Raji (cell line): ENCODE data around the gene KLHL35.

Experiments used
- POLR2A ChIP-seq: IDR thresholded peaks from 2 replicates; pipeline ENCODE4 v1.6.1; 2011; ENCODE audit warnings: low read depth, low read length, control low read depth; ENCODE audit not compliant: insufficient read depth

Gene KLHL35

DNA sequence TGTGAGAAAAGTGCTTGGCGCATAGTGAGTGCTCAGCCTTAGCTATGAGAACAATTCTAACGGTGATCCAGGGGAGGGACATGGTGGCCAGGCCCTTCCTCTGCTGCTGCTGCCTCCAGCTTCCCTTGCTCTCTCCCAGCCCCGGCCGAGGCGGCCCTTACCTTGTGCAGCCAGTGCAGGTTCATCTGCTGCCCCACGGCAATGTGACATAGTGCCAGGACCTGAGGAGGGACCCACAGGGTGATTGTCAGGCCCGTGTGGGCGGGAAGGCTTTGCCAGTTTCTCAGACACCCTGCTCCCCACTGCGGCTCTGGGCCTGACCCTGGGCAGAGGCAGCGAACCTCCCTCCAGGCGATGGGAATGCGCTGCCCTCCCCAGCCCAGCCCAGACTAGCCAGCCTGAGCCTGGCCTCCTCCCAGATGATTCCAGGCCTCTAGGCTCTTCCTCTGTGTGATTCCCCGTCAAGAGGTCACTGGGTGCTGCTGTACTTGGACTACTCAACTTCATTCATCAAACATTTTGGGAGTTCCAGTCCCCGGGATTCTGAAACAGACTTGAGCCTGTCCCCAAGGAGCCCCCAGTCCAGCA is 23.7 kb upstream of the KLHL35 start:
- TF ChIP-seq POLR2A: no peak

DNA sequence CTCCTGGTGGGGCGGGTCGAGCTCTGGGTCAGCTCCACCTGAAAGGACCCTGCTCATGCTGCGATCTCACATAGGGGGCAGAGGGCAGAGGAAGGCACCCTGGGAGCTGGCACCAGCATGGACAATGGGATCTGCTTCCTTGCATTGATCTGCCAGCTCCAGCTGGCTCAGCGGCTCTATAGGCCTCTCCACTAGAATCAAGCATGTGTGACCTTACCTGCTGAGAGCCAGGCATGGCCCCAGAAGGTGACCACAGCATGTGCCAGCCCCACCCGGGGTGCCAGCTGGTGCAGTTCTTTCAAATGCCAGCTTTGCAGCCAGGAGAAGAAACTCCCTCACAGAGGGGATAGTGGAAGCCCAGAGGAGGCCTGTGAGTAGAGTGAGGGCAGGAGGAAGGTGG is 22.0 kb upstream of the KLHL35 start:
- no peak for TF ChIP-seq POLR2A

- no peak for TF ChIP-seq POLR2A
Observed at GRCh38 chr11:75453916-75454655, 21.1 kb upstream of the KLHL35 start.

DNA sequence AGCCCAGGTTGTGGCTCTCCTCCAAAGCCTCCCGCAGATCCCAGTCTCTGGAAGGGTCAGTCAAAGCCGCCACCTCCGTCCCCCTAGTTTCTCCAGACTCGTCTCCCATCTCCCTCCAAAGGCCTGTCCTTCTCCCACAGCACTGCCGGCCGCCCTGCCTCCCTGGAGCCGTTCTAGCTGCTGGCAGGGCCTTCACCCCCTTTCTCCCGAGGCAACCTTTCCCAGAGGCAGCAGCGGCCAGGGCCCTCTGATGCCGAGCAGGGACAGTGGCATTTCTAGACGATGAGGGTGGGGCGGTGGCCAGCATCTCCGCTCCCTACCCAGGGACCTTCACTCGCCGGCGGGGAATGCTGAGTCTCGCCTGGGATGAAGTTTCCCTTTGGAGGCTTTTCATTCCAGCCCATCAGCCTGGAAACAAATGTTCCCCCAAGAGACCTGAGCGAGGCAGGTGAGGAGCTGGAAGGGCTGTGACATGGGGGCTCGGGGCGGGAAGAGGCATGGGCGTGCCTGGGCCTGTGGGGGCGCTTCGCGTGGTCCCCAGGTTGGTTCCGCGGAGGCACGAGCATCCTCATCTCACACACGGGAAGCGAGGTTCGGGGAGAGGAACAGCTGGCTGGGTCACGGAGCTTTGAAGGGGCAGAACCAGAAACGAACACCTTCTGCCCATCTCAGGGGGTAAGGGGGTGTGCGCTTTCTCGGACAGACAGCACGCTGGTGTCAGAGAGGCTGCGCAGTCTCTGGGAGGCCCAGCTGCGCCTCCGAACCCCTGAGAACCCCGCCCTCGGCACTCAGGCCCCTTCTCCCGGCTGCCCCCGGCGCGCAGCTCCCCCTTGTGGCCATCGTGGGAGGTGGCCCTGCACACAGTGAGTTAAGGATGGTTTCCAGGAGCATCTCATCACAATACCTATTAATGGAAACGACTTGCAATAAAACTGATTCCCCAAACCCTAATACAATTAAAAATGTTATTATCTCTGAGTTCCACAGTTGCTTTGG is 18.1 kb upstream of the KLHL35 start:
- no peak for TF ChIP-seq POLR2A

GRCh38 chr11:75450236-75450635 is 17.2 kb upstream of the KLHL35 start:
- no peak for TF ChIP-seq POLR2A

DNA sequence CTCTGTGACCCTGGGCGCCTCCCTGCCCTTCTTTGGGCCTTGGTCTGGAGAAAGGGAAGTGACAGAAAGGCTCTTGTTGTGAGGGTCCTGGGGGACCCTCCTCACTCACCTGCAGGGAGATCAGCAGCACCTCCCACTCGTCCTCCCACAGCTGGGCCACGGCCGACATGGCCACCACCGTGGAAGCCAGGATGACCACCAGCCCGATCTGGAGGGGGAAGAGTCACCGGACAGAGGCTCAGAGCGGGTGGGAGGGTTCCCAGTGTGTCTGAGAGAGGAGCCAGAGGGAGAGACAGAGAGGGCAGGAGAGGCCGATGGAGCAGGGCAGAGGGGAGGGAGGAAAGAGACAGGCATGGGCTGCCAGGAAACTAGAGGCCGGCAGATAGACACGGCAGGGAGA is 16.8 kb upstream of the KLHL35 start:
- no peak for TF ChIP-seq POLR2A

DNA sequence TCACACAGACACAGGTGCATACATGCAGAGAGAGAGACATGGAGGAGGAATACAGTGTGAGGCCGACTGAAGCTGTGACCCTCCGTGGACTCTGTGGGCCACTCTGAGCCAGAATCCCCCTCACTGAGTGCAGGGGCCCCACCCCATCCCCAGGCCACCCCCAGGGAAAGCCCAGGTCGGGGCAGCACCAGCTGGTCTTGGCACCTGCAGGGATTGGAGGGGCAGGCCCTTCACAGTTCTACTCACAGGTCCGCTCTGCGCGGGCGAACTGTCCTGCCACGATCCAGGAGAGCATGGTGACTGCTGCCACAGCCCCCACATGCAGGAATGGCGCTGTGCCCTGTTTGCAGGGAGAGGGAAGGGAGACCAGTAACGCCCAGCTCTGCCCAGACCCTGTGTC is 16.3 kb upstream of the KLHL35 start:
- no peak for TF ChIP-seq POLR2A

DNA sequence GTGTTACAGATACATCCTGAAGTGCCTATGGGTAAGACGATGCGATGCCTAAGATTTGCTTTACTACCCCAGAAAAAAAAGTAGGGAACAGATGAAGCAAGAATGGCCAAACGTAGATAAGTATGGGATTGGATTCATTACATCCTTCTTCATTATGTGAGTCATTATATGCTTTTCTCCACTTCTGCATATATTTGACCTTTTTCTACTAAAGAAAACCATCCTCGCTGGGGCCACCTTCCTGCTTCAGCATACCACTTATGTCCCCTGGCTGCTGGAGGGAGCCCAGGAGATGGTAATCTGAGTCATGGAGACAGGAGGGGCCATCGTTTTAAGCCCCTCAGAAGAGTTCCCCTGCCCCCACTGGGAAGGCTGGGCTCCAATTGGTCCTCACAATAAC is 14.4 kb upstream of the KLHL35 start:
- TF ChIP-seq POLR2A: no peak

DNA sequence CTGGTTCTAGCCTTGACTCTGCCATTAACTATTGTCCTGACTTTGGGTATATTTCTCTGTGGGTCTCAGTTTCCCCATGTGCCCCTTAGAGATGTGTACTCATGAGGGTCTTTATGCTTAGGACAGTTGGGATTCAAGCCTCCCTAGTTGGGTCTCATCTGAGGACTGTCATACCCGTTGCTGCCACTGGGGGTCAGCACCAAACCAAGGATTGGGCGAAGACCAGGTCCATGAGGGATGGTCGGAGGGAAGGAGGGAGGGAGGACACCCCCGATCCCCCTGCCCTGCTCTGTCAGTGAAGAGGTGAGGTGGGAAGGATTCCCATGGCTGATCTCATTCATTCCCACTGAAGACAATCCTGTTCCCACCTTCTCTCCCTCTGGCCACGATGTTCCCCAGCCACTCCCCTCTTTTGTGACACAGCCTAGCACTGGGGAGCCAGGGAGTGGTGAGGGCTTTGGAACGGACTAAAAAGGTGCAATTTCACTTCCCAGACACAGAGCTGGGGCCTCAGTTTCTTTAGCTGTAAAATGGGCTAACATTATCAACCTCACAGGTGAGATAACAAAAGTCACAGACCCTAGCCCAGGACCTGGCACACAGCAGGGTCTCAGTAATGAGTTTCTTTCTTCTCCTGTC is 12.4 kb upstream of the KLHL35 start:
- no peak for TF ChIP-seq POLR2A

GRCh38 chr11:75443043-75443442 is 10.0 kb upstream of the KLHL35 start:
- TF ChIP-seq POLR2A: no peak

GRCh38 chr11:75442161-75442885 is 9.3 kb upstream of the KLHL35 start:
- no peak for TF ChIP-seq POLR2A

DNA sequence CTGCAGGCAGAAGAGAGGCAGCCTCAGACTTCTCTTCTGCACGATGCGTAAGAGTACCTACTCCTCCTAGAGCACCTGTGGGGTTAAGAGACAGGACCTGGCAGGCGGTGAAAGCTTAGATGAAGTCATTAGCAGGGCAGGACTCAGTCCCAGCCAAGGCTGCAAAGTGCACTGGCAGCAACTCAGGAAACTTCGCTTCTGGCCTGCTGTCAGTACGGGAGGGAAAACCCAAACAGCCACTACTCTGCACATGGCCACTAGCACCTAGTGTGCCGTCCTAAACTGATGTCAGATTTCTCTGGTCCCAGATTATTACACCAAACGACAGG is 8.8 kb upstream of the KLHL35 start:
- TF ChIP-seq POLR2A: no peak

DNA sequence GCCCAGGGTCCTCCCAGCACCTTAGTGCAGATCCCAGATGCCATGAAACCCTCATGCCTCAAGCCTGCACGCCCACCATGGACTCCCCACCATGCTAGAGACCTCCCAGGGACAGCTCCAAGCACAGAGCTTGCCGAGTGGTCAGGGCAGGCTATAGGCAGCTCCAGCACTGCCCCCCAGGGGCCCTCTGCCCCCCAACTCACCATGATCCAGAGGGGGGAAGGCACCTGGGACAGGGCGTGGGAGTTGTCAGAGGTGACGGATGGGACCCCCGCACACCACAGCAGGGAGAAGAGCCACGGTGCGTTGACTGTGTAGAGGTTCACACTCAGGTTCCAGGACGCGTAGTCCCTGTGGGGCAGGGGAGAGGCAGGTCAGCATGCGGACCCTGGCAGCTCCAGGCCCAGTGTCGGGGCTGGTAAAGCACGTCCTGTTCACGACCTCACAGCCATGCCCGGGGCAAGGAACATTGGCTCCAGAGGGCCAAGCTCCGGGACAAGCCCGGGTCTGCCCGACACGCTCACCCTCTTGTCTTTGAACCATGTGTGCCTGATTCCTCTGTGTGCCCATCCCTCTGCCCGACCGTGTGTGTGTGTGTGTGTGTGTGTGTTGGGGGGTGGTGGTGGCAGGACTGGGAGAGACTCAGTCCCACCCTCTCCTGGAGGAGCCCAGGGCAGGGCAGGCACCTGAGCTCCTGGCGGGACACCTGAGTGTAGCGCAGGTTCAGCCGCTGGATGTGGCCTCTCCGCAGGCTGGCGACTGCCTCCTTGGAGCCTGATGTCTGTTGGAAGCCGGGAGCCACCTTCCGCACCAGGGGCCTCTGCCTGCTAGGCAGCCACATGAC is 8.2 kb upstream of the KLHL35 start:
- TF ChIP-seq POLR2A: no peak

DNA sequence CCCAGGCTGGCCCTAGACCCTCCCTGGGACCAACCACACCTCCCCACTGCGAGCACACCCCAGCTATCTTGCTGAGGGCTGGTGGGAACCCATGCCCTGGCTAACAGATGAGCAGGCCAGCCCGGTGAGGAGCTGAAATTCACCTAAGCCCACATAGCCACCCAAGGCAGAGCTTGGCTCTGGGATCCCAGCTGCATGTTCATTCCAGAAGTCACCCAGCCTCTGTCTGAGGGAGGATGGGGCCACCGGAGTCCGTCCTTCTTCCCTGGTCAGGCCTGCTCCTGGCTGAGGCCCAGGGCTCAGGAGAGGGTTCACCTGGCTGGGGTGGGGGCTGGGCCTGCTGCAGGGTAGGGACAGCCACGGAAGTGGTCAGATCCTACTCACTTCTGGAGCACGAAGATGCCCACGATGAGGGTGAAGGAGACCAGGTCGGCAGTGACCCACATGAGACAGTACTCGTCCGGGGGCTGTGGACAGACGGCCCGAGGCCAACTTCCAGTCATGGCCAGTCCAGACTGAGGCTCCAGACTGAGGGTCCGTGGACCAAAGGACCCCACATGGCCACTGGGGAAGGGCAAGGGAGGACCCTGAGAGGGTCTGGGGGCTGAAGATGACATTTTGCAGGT is 6.6 kb upstream of the KLHL35 start:
- no peak for TF ChIP-seq POLR2A

DNA sequence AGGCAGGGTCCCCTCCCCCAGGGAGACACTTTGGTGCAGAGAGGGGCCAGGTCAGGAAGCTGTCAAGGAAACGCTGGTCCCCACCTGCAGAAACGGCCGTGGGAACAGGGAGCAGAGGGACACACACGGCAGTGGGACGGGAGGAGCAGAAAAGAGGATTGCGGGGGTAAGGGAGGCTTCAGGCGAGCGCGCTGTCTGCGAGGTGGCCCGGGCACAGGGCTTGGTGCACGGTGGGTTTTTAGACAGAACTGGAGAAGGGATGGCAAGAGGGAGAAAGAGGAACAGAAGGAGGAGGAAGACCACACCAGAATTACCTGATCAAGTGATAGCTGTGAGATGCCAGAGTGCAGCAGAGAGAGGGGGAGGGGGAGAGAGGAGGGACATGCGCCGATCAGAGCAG is 6.0 kb upstream of the KLHL35 start:
- TF ChIP-seq POLR2A: no peak
